ENCODE data around the gene CRTC1.

DNA sequence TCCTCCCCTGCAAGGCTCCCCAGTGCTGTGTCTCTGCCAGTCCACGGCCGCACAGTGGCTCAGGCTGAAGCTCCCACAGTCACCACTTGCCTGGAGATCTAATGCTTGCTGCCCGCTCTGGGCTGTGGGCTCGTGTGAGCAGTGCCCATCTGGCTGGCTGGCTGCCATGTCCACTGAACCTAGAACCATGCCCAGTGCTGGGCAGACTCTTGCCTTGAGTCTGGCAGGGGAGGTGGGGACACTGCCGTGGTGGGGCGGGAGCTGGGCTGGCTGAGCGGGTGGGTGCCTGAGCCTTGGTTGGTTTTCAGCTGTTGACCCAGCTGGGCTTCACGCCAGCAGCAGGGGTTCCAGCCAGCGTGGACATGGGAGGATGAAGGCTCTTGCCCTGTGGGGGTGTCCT, 52.3 kb downstream of the CRTC1 start:
- TF ChIP-seq, protein P1, sequence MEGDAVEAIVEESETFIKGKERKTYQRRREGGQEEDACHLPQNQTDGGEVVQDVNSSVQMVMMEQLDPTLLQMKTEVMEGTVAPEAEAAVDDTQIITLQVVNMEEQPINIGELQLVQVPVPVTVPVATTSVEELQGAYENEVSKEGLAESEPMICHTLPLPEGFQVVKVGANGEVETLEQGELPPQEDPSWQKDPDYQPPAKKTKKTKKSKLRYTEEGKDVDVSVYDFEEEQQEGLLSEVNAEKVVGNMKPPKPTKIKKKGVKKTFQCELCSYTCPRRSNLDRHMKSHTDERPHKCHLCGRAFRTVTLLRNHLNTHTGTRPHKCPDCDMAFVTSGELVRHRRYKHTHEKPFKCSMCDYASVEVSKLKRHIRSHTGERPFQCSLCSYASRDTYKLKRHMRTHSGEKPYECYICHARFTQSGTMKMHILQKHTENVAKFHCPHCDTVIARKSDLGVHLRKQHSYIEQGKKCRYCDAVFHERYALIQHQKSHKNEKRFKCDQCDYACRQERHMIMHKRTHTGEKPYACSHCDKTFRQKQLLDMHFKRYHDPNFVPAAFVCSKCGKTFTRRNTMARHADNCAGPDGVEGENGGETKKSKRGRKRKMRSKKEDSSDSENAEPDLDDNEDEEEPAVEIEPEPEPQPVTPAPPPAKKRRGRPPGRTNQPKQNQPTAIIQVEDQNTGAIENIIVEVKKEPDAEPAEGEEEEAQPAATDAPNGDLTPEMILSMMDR (IDR thresholded peaks at IDR 0.05 in 8 of 11, conservative IDR thresholded peaks at IDR 0.05 in 3 of 11), result no peak
- no peak for TF ChIP-seq POLR2A (IDR thresholded peaks at IDR 0.05)
